Activated T-helper 1 cell treated with anti-CD3 and anti-CD28 coated beads, Interleukin-12 subunit alpha, Interleukin-12 subunit beta, Interleukin-2, Interleukin-4 antibody, amounts not matched to agents 30 ng/mL and 10 ng/mL and 1 ng/mL, durations not matched to agents 14 hours and 24 hours and 36 hours (primary cell): ENCODE measurements around the gene NOX5. TPM values are rescaled to one million over a fixed set of nuclear protein-coding genes. Genes with fewer than 3 reads are reported as not detected.

ENCODE experiments used
- DNase-seq: peaks from one replicate; pipeline ENCODE4 v3.0.0; 2021; ENCODE audit warnings: low spot score
- H3K27ac Mint-ChIP-seq: one replicate; pipeline ENCODE4 v1.8.0; 2021; ENCODE audit warnings: mild to moderate bottlenecking, mixed read lengths
- H3K27me3 Mint-ChIP-seq: one replicate; pipeline ENCODE4 v1.8.0; 2022; ENCODE audit warnings: mild to moderate bottlenecking, moderate library complexity, mixed read lengths; ENCODE audit not compliant: insufficient read depth
- H3K36me3 Mint-ChIP-seq: one replicate; pipeline ENCODE4 v1.8.0; 2021; ENCODE audit warnings: low read depth, mixed read lengths
- H3K4me1 Mint-ChIP-seq: one replicate; pipeline ENCODE4 v1.8.0; 2021; ENCODE audit warnings: low read depth, mixed read lengths
- H3K4me3 Mint-ChIP-seq: one replicate; pipeline ENCODE4 v1.8.0; 2021; ENCODE audit warnings: mild to moderate bottlenecking, moderate library complexity, mixed read lengths
- H3K9me3 Mint-ChIP-seq: one replicate; pipeline ENCODE4 v1.8.0; 2021; ENCODE audit warnings: mixed read lengths
- intact Hi-C: fragments of 100-400 bp; cut with micrococcal nuclease; formaldehyde crosslinking; loops from one replicate; pipeline ENCODE4 v1.15.1; 2024
- total RNA-seq: library from RNA; stranded (reverse); gene quantifications from 2 replicates; pipeline ENCODE4 v1.2.3, GENCODE V29; 2022

Gene NOX5
- total RNA-seq, 1 donor from 2014 or later, result 0.03 TPM

- Mint-ChIP-seq H3K4me3 (no peak overlapping the region), H3K36me3 (no peaks in the 10 kb centered on the region), H3K4me1 (no peaks in the 10 kb centered on the region), H3K9me3 (no peaks in the 10 kb centered on the region), H3K27ac (no peak overlapping the region), H3K27me3 (peaks cover 18% of the 10 kb centered on the region)
- DNase-seq, result no peak
- intact Hi-C loops, result no loop called here
Measured at GRCh38 chr15:69085325-69086081, 71.0 kb downstream of the NOX5 start.

GRCh38 chr15:69086427-69087204 is 72.1 kb downstream of the NOX5 start:
- Mint-ChIP-seq H3K4me3 (no peak overlapping the region), H3K36me3 (no peaks in the 10 kb centered on the region), H3K27me3 (peaks cover 15% of the 10 kb centered on the region), H3K9me3 (no peaks in the 10 kb centered on the region), H3K4me1 (no peaks in the 10 kb centered on the region), H3K27ac (no peak overlapping the region)
- intact Hi-C loops, result no loop called here
- no peak for DNase-seq

GRCh38 chr15:69087366-69087976 is 73.0 kb downstream of the NOX5 start:
- Mint-ChIP-seq H3K27ac (no peak overlapping the region), H3K9me3 (no peaks in the 10 kb centered on the region), H3K4me3 (no peak overlapping the region), H3K27me3 (peaks cover 15% of the 10 kb centered on the region), H3K36me3 (no peaks in the 10 kb centered on the region), H3K4me1 (no peaks in the 10 kb centered on the region)
- intact Hi-C loops, result no loop called here
- DNase-seq, result no peak

- H3K4me1 Mint-ChIP-seq, result no peaks in the 10 kb centered on the region
- peaks cover 12% of the 10 kb centered on the region for H3K27me3 Mint-ChIP-seq
- intact Hi-C loops, result no loop called here
- H3K9me3 Mint-ChIP-seq, result no peaks in the 10 kb centered on the region
- no peaks in the 10 kb centered on the region for H3K36me3 Mint-ChIP-seq
- no peak overlapping the region for H3K4me3 Mint-ChIP-seq
- DNase-seq, result no peak
- H3K27ac Mint-ChIP-seq, result no peak overlapping the region
Measured at GRCh38 chr15:69088300-69088965, 73.9 kb downstream of the NOX5 start.

- Mint-ChIP-seq H3K9me3 (no peaks in the 10 kb centered on the region), H3K27ac (no peak overlapping the region), H3K27me3 (peaks cover 12% of the 10 kb centered on the region), H3K36me3 (no peaks in the 10 kb centered on the region), H3K4me3 (no peak overlapping the region), H3K4me1 (no peaks in the 10 kb centered on the region)
- intact Hi-C loops, result no loop called here
- DNase-seq, result no peak
Measured at GRCh38 chr15:69089258-69089657, 74.8 kb downstream of the NOX5 start.

- DNase-seq, result no peak
- Mint-ChIP-seq H3K27ac (no peak overlapping the region), H3K27me3 (peaks cover 12% of the 10 kb centered on the region), H3K9me3 (no peaks in the 10 kb centered on the region), H3K36me3 (no peaks in the 10 kb centered on the region), H3K4me3 (no peak overlapping the region), H3K4me1 (no peaks in the 10 kb centered on the region)
- intact Hi-C loops, result no loop called here
Measured at GRCh38 chr15:69090197-69090948, 75.9 kb downstream of the NOX5 start.

- DNase-seq, result no peak
- Mint-ChIP-seq H3K4me3 (no peak overlapping the region), H3K27ac (no peak overlapping the region), H3K27me3 (peaks cover 12% of the 10 kb centered on the region), H3K4me1 (no peaks in the 10 kb centered on the region), H3K36me3 (no peaks in the 10 kb centered on the region), H3K9me3 (no peaks in the 10 kb centered on the region)
- intact Hi-C loops, result no loop called here
Measured at GRCh38 chr15:69091654-69092053, 77.2 kb downstream of the NOX5 start.

- no peaks in the 10 kb centered on the region for H3K9me3 Mint-ChIP-seq
- no peaks in the 10 kb centered on the region for H3K36me3 Mint-ChIP-seq
- peaks cover 11% of the 10 kb centered on the region for H3K27me3 Mint-ChIP-seq
- intact Hi-C loops, result no loop called here
- H3K4me3 Mint-ChIP-seq, result no peak overlapping the region
- H3K27ac Mint-ChIP-seq, result no peak overlapping the region
- H3K4me1 Mint-ChIP-seq, result no peaks in the 10 kb centered on the region
- no peak for DNase-seq
Measured at GRCh38 chr15:69092159-69092558, 77.7 kb downstream of the NOX5 start.

GRCh38 chr15:69093127-69093526 is 78.6 kb downstream of the NOX5 start:
- no peak overlapping the region for H3K27ac Mint-ChIP-seq
- H3K27me3 Mint-ChIP-seq, result peaks cover 6% of the 10 kb centered on the region
- H3K4me3 Mint-ChIP-seq, result no peak overlapping the region
- no peaks in the 10 kb centered on the region for H3K9me3 Mint-ChIP-seq
- no peaks in the 10 kb centered on the region for H3K4me1 Mint-ChIP-seq
- H3K36me3 Mint-ChIP-seq, result no peaks in the 10 kb centered on the region
- intact Hi-C loops, result no loop called here
- no peak for DNase-seq

GRCh38 chr15:69093614-69094013 is 79.1 kb downstream of the NOX5 start:
- no peaks in the 10 kb centered on the region for H3K36me3 Mint-ChIP-seq
- H3K27me3 Mint-ChIP-seq, result peaks cover 4% of the 10 kb centered on the region
- H3K4me1 Mint-ChIP-seq, result no peaks in the 10 kb centered on the region
- H3K4me3 Mint-ChIP-seq, result no peak overlapping the region
- no peak for DNase-seq
- no peak overlapping the region for H3K27ac Mint-ChIP-seq
- intact Hi-C loops, result no loop called here
- H3K9me3 Mint-ChIP-seq, result no peaks in the 10 kb centered on the region

GRCh38 chr15:69094124-69094921 is 79.8 kb downstream of the NOX5 start:
- no peaks in the 10 kb centered on the region for H3K4me1 Mint-ChIP-seq
- H3K9me3 Mint-ChIP-seq, result no peaks in the 10 kb centered on the region
- intact Hi-C loops, result no loop called here
- DNase-seq, result no peak
- H3K27ac Mint-ChIP-seq, result no peak overlapping the region
- H3K36me3 Mint-ChIP-seq, result no peaks in the 10 kb centered on the region
- H3K27me3 Mint-ChIP-seq, result peaks cover 4% of the 10 kb centered on the region
- no peak overlapping the region for H3K4me3 Mint-ChIP-seq

- intact Hi-C loops, result no loop called here
- no peak overlapping the region for H3K27ac Mint-ChIP-seq
- peaks cover 4% of the 10 kb centered on the region for H3K27me3 Mint-ChIP-seq
- no peaks in the 10 kb centered on the region for H3K4me1 Mint-ChIP-seq
- DNase-seq, result no peak
- H3K36me3 Mint-ChIP-seq, result no peaks in the 10 kb centered on the region
- H3K4me3 Mint-ChIP-seq, result no peak overlapping the region
- no peaks in the 10 kb centered on the region for H3K9me3 Mint-ChIP-seq
Measured at GRCh38 chr15:69095274-69095673, 80.8 kb downstream of the NOX5 start.
